DOHH2 (cell line): ENCODE results near the gene NPAS2.

Experiments
- CTCF ChIP-seq: fragments of 200-600 bp; sonication (generic); IDR thresholded peaks from one replicate; pipeline ENCODE4 v1.5.1; 2014; ENCODE audit warnings: antibody characterized with exemption, mild to moderate bottlenecking, low read depth, low read length; ENCODE audit not compliant: poor library complexity, severe bottlenecking
- EZH2phosphoT487 ChIP-seq: fragments of 200-600 bp; sonication (generic); IDR thresholded peaks from 2 replicates; pipeline ENCODE4 v1.6.1; 2017; ENCODE audit warnings: borderline replicate concordance, mild to moderate bottlenecking, antibody characterized with exemption, low read length, moderate library complexity, mixed read lengths

GRCh38 chr2:100953406-100954043 lies 133.6 kb downstream of the NPAS2 start:
- TF ChIP-seq CTCF (no peak), EZH2phosphoT487 (no peak)
